HepG2 (cell line): Measurements from ENCODE around the gene CUL9. TPM values are rescaled to one million over a fixed set of nuclear protein-coding genes. Genes with fewer than 3 reads are reported as not detected.

Experiments
- JUN ChIP-seq: sonication (generic); formaldehyde crosslinking; IDR thresholded peaks from 2 replicates; pipeline ENCODE4 v1.4.0; 2020; ENCODE audit warnings: mild to moderate bottlenecking, missing genetic modification reagents
- NCOA2 ChIP-seq: sonication (generic); formaldehyde crosslinking; IDR thresholded peaks from 2 replicates; pipeline ENCODE4 v1.8.0; 2022; ENCODE audit warnings: inconsistent platforms
- PREB ChIP-seq: sonication (generic); formaldehyde crosslinking; IDR thresholded peaks from 2 replicates; pipeline ENCODE4 v1.4.0; 2020; ENCODE audit warnings: missing genetic modification reagents
- UBTF ChIP-seq: sonication (generic); formaldehyde crosslinking; IDR thresholded peaks from 2 replicates; pipeline ENCODE4 v1.4.0; 2020; ENCODE audit warnings: mild to moderate bottlenecking, missing genetic modification reagents
- ZBTB33 ChIP-seq: sonication (generic); formaldehyde crosslinking; IDR thresholded peaks from 2 replicates; pipeline ENCODE4 v1.4.0; 2020; ENCODE audit warnings: missing genetic modification reagents
- ZNF121 ChIP-seq: sonication (generic); formaldehyde crosslinking; IDR thresholded peaks from 2 replicates; pipeline ENCODE4 v1.5.0; 2020; ENCODE audit warnings: mild to moderate bottlenecking, missing genetic modification reagents
- ZSCAN21 ChIP-seq: sonication (generic); formaldehyde crosslinking; IDR thresholded peaks from 2 replicates; pipeline ENCODE4 v1.8.0; 2022; ENCODE audit warnings: mild to moderate bottlenecking, missing genetic modification reagents, moderate library complexity, borderline replicate concordance
- polyA plus RNA-seq, 8 experiments: library from polyadenylated mRNA; depleted of rRNA in 3 of 8; stranded (reverse) in 7 of 8; unstranded in 1 of 8; fragments of >200 nt; fragmentation: Illumina TruSeq in 4 of 8; extraction: Trizol in 4 of 8; gene quantifications; 2 replicates each; pipeline versions ENCODE4 v1.2.1 to v1.2.3, GENCODE V29; 2011 to 2016; ENCODE audit warnings: low read depth in 4 of 8, missing spikeins in 1 of 8, mixed read lengths in 1 of 8; ENCODE audit not compliant: insufficient read depth in 1 of 8
- total RNA-seq, 5 experiments: library from RNA; depleted of rRNA; stranded (reverse); fragments of >200 nt; fragmentation: Illumina TruSeq; extraction: Trizol; gene quantifications; 2 replicates each; pipeline ENCODE4 v1.2.3, GENCODE V29; 2016; ENCODE audit warnings: low read depth in 1 of 5
- TF ChIP-seq, protein P1 (sequence below): IDR thresholded peaks from 2 replicates; pipeline ENCODE4 v1.6.1; 2016; ENCODE audit warnings: low read depth, control low read depth
- TF ChIP-seq, protein P2 (sequence below), 2 experiments: sonication (generic) in 1 of 2; formaldehyde crosslinking in 1 of 2; IDR thresholded peaks; 2 replicates each; pipeline versions ENCODE4 v1.4.0 to v1.6.1; 2016 to 2020; ENCODE audit warnings: borderline replicate concordance in 1 of 2, low read depth in 1 of 2, mild to moderate bottlenecking in 1 of 2, missing genetic modification reagents in 1 of 2

Gene CUL9
- total and polyA plus RNA-seq, 2 of the 13 experiments (the other 11 are each of a cell fraction or from before 2014, with no cell fraction given), result 11.4 to 13.7 TPM

GRCh38 chr6:43172104-43173007 lies 9.6 kb upstream of the CUL9 start (continued):
- TF ChIP-seq ZBTB33 (CRISPR knock-in tag), result no peak
- TF ChIP-seq, protein P1, sequence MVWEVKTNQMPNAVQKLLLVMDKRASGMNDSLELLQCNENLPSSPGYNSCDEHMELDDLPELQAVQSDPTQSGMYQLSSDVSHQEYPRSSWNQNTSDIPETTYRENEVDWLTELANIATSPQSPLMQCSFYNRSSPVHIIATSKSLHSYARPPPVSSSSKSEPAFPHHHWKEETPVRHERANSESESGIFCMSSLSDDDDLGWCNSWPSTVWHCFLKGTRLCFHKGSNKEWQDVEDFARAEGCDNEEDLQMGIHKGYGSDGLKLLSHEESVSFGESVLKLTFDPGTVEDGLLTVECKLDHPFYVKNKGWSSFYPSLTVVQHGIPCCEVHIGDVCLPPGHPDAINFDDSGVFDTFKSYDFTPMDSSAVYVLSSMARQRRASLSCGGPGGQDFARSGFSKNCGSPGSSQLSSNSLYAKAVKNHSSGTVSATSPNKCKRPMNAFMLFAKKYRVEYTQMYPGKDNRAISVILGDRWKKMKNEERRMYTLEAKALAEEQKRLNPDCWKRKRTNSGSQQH (CRISPR knock-in tag), result 0 out of 2 replicates have a peak, but pooled peaks have one; percentile 58
- 0 out of 2 replicates have a peak, but pooled peaks have one; percentile 47 for TF ChIP-seq UBTF (CRISPR knock-in tag)
- no peak for TF ChIP-seq PREB (CRISPR knock-in tag)
- TF ChIP-seq ZSCAN21 (CRISPR knock-in tag), result 0 out of 2 replicates have a peak, but pooled peaks have one; percentile 53
- TF ChIP-seq ZNF121 (CRISPR knock-in tag), result 0 out of 2 replicates have a peak, but pooled peaks have one; percentile 5
- peak; percentile 29; the same call in 1 of the 2 replicates for TF ChIP-seq JUN (CRISPR knock-in tag)
- 0 out of 2 replicates have a peak, but pooled peaks have one; percentile 8 for TF ChIP-seq NCOA2 (CRISPR knock-in tag)
- TF ChIP-seq, protein P2, sequence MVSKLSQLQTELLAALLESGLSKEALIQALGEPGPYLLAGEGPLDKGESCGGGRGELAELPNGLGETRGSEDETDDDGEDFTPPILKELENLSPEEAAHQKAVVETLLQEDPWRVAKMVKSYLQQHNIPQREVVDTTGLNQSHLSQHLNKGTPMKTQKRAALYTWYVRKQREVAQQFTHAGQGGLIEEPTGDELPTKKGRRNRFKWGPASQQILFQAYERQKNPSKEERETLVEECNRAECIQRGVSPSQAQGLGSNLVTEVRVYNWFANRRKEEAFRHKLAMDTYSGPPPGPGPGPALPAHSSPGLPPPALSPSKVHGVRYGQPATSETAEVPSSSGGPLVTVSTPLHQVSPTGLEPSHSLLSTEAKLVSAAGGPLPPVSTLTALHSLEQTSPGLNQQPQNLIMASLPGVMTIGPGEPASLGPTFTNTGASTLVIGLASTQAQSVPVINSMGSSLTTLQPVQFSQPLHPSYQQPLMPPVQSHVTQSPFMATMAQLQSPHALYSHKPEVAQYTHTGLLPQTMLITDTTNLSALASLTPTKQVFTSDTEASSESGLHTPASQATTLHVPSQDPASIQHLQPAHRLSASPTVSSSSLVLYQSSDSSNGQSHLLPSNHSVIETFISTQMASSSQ (IDR thresholded peaks at IDR 0.05; ENCODE audit: low read depth), result no peak
- TF ChIP-seq, protein P2 (CRISPR knock-in tag; IDR thresholded peaks at IDR 0.05; ENCODE audit: borderline replicate concordance), result peak; percentile 34
